Measurements from ENCODE around the gene BTD. TPM values are rescaled to one million over a fixed set of nuclear protein-coding genes. Genes with fewer than 3 reads are reported as not detected.

The BTD gene
- total and polyA plus RNA-seq, 2 donors (not counting 3 experiments of a cell fraction or from before 2014, with no cell fraction given): 20.3 to 32.2 TPM

GRCh38 chr3:15654127-15654526 is 52.6 kb downstream of the BTD start:
- BruUV-seq (replicated peaks): no TSS peak
- DNase-seq (ENCODE audit: low read depth, low spot score) (no peak), FAIRE-seq (no peak)
- Histone ChIP-seq H3K27me3 (ENCODE audit: control insufficient read depth in 2 of 2, insufficient read depth in 2 of 2, low read length in 2 of 2) (no peaks in the 10 kb centered on the region), H3K9ac (replicated peaks; ENCODE audit: extremely low read depth, insufficient read depth, low read length) (no peak overlapping the region), H3K4me2 (ENCODE audit: insufficient read depth, low read length) (no peak overlapping the region), H4K20me1 (replicated peaks; ENCODE audit: control insufficient read depth, extremely low read depth, insufficient read depth, low read length) (no peaks in the 10 kb centered on the region), H3K9me1 (replicated peaks; ENCODE audit: control insufficient read depth, extremely low read depth, insufficient read depth, low read length) (no peaks in the 10 kb centered on the region), H3K79me2 (ENCODE audit: control insufficient read depth, insufficient read depth, low read length) (no peaks in the 10 kb centered on the region), H2AFZ (ENCODE audit: low read depth, low read length) (no peak overlapping the region), H3K36me3 (ENCODE audit: control insufficient read depth in 2 of 2, extremely low read depth in 1 of 2, insufficient read depth in 2 of 2, low read length in 2 of 2) (no peaks in the 10 kb centered on the region), H3K27ac (ENCODE audit: insufficient read depth, low read depth, low read length) (no peak overlapping the region), H3K4me3 (replicated peaks in 1 of 3; ENCODE audit: insufficient read depth in 1 of 3, low read depth in 1 of 3, low read length in 3 of 3) (no peak overlapping the region), H3K9me3 (replicated peaks; ENCODE audit: control insufficient read depth, insufficient read depth, low read length) (no peaks in the 10 kb centered on the region), H3K4me1 (ENCODE audit: control insufficient read depth, extremely low read depth, insufficient read depth, low read length) (peaks cover under 1% of the 10 kb centered on the region)
- intact Hi-C loops (cut with micrococcal nuclease): no loop called here
- ChIA-PET POLR2A (no interaction called here), CTCF (interaction anchor here (1.2 kb wide), 1 partner anchor 23 kb away, joined by 4 read pairs; no protein-coding TSS in a partner anchor)
- dilution Hi-C loops (cut with MboI; ENCODE audit: extremely low pct_ligation_motif_present, low sequenced_read_pairs): no loop called here
- no peak for TF ChIP-seq MYC (IDR thresholded peaks at IDR 0.05; ENCODE audit: low read depth, low read length)

GRCh38 chr3:15654891-15655290 is 53.3 kb downstream of the BTD start:
- no TSS peak for BruUV-seq (replicated peaks)
- dilution Hi-C loops (cut with MboI; ENCODE audit: extremely low pct_ligation_motif_present, low sequenced_read_pairs): no loop called here
- Histone ChIP-seq H3K9ac (replicated peaks; ENCODE audit: extremely low read depth, insufficient read depth, low read length) (no peak overlapping the region), H3K36me3 (ENCODE audit: control insufficient read depth in 2 of 2, extremely low read depth in 1 of 2, insufficient read depth in 2 of 2, low read length in 2 of 2) (no peaks in the 10 kb centered on the region), H4K20me1 (replicated peaks; ENCODE audit: control insufficient read depth, extremely low read depth, insufficient read depth, low read length) (no peaks in the 10 kb centered on the region), H3K27ac (ENCODE audit: insufficient read depth, low read depth, low read length) (no peak overlapping the region), H3K27me3 (ENCODE audit: control insufficient read depth in 2 of 2, insufficient read depth in 2 of 2, low read length in 2 of 2) (no peaks in the 10 kb centered on the region), H3K4me3 (replicated peaks in 1 of 3; ENCODE audit: insufficient read depth in 1 of 3, low read depth in 1 of 3, low read length in 3 of 3) (no peak overlapping the region), H3K79me2 (ENCODE audit: control insufficient read depth, insufficient read depth, low read length) (no peaks in the 10 kb centered on the region), H2AFZ (ENCODE audit: low read depth, low read length) (no peak overlapping the region), H3K9me3 (replicated peaks; ENCODE audit: control insufficient read depth, insufficient read depth, low read length) (no peaks in the 10 kb centered on the region), H3K9me1 (replicated peaks; ENCODE audit: control insufficient read depth, extremely low read depth, insufficient read depth, low read length) (no peaks in the 10 kb centered on the region), H3K4me1 (ENCODE audit: control insufficient read depth, extremely low read depth, insufficient read depth, low read length) (no peaks in the 10 kb centered on the region), H3K4me2 (ENCODE audit: insufficient read depth, low read length) (no peak overlapping the region)
- DNase-seq (ENCODE audit: low read depth, low spot score): no peak
- CTCF ChIA-PET: interaction anchor here (1.2 kb wide), 1 partner anchor 24 kb away, joined by 4 read pairs; no protein-coding TSS in a partner anchor
- intact Hi-C loops (cut with micrococcal nuclease): no loop called here
- no peak for FAIRE-seq
- no peak for TF ChIP-seq FOS (IDR thresholded peaks at IDR 0.05; ENCODE audit: borderline replicate concordance, insufficient read depth, low read length)
- no peak for TF ChIP-seq EZH2 (IDR thresholded peaks at IDR 0.05; ENCODE audit: borderline replicate concordance, low read depth, low read length, severe bottlenecking)
- no peak for TF ChIP-seq JUN (IDR thresholded peaks at IDR 0.05; ENCODE audit: borderline replicate concordance, insufficient read depth, insufficient read length, low read depth)
- TF ChIP-seq MYC (IDR thresholded peaks at IDR 0.05; ENCODE audit: low read depth, low read length): no peak
- TF ChIP-seq POLR2A (IDR thresholded peaks at IDR 0.05; ENCODE audit: low read depth, low read length): no peak
- no peak for TF ChIP-seq POLR2AphosphoS5 (IDR thresholded peaks at IDR 0.05; ENCODE audit: insufficient read depth, low read depth, low read length)
- no peak for TF ChIP-seq CTCF (IDR thresholded peaks at IDR 0.05; ENCODE audit: extremely low read depth in 1 of 2, insufficient read depth in 1 of 2, low read depth in 1 of 2, low read length in 2 of 2)
- TF ChIP-seq GATA2 (IDR thresholded peaks at IDR 0.05; ENCODE audit: insufficient read depth, insufficient read length, low read depth, low read length): no peak
- no peak for TF ChIP-seq MAX (IDR thresholded peaks at IDR 0.05; ENCODE audit: insufficient read depth, insufficient read length)
- POLR2A ChIA-PET: no interaction called here

All from endothelial cell of umbilical vein (primary cell).